T-cell (primary cell): ENCODE measurements around the gene TM6SF1. TPM values are rescaled to one million over a fixed set of nuclear protein-coding genes. Genes with fewer than 3 reads are reported as not detected.

Source experiments
- ATAC-seq, 4 experiments: fragments of 200-7000 bp in 3 of 4; fragments of 150-1000 bp in 1 of 4; cut with Tn5 transposase; replicated peaks in 1 of 4; 1 replicate in 3 of 4; 2 replicates in 1 of 4; pipeline ENCODE4 v1.10.0; 2021; ENCODE audit warnings: moderate library complexity in 3 of 4, mild to moderate bottlenecking in 2 of 4, moderate number of reproducible peaks in 1 of 4
- CTCF ChIA-PET, 2 donors: fragments of 300-600 bp; sonication (Branson Sonifier 250); formaldehyde crosslinking; loops; one replicate each; lab custom pipeline; 2022; ENCODE audit warnings: antibody characterized with exemption in 2 of 2; lab: Charles Lee
- POLR2A ChIA-PET, 2 donors: fragments of 300-600 bp; sonication (Branson Sonifier 250); formaldehyde crosslinking; loops; one replicate each; lab custom pipeline; 2022; ENCODE audit warnings: antibody characterized with exemption in 2 of 2; lab: Charles Lee
- DNase-seq, 35 experiments: peaks; one replicate each; pipeline versions ENCODE4 v3.0.0 to v3.0.0-alpha.2; 2013 to 2023
- H3K27ac ChIP-seq: one replicate; pipeline ENCODE4 v1.5.1; 2013; ENCODE audit warnings: low read length
- H3K27me3 ChIP-seq, 2 experiments: replicated peaks in 1 of 2; 1 replicate in 1 of 2; 2 replicates in 1 of 2; pipeline versions ENCODE4 v1.6.1 to v1.7.0; 2013; ENCODE audit warnings: low read length in 1 of 2, mixed read lengths in 1 of 2; ENCODE audit not compliant: control insufficient read depth in 2 of 2, insufficient read depth in 2 of 2; ENCODE audit errors: extremely low read depth in 1 of 2
- H3K36me3 ChIP-seq, 2 donors: 1 replicate in 1 of 2; 2 replicates in 1 of 2; pipeline versions ENCODE4 v1.6.1 to v1.7.0; 2013; ENCODE audit warnings: low read length in 1 of 2; ENCODE audit not compliant: control insufficient read depth in 2 of 2, insufficient read depth in 1 of 2; ENCODE audit errors: extremely low read depth in 1 of 2
- H3K4me1 ChIP-seq, 2 experiments: 1 replicate in 1 of 2; 2 replicates in 1 of 2; pipeline versions ENCODE4 v1.6.1 to v1.7.0; 2013; ENCODE audit warnings: low read length in 2 of 2, mixed read lengths in 1 of 2; ENCODE audit not compliant: insufficient read depth in 2 of 2, control insufficient read depth in 1 of 2; ENCODE audit errors: extremely low read depth in 1 of 2
- H3K4me3 ChIP-seq, 2 donors: 1 replicate in 1 of 2; 2 replicates in 1 of 2; pipeline versions ENCODE4 v1.5.1 to v1.7.0; 2013; ENCODE audit warnings: mild to moderate bottlenecking in 2 of 2, low read length in 1 of 2, moderate library complexity in 1 of 2; ENCODE audit not compliant: control insufficient read depth in 1 of 2; ENCODE audit errors: extremely low read depth in 1 of 2
- H3K9me3 ChIP-seq: 2 replicates; pipeline ENCODE4 v1.7.0; 2013
- H3K27ac Mint-ChIP-seq, 2 donors: one replicate each; pipeline ENCODE4 v1.8.0; 2020 to 2021; ENCODE audit warnings: mild to moderate bottlenecking in 2 of 2, mixed read lengths in 2 of 2
- H3K27me3 Mint-ChIP-seq, 2 donors: one replicate each; pipeline ENCODE4 v1.8.0; 2021 to 2022; ENCODE audit warnings: mixed read lengths in 2 of 2
- H3K36me3 Mint-ChIP-seq: one replicate; pipeline ENCODE4 v1.8.0; 2021; ENCODE audit warnings: mixed read lengths
- H3K4me1 Mint-ChIP-seq, 3 donors: one replicate each; pipeline ENCODE4 v1.8.0; 2020 to 2022; ENCODE audit warnings: mixed read lengths in 3 of 3, mild to moderate bottlenecking in 1 of 3
- H3K4me3 Mint-ChIP-seq, 3 donors: one replicate each; pipeline ENCODE4 v1.8.0; 2020 to 2022; ENCODE audit warnings: mild to moderate bottlenecking in 3 of 3, mixed read lengths in 3 of 3, moderate library complexity in 3 of 3
- H3K9me3 Mint-ChIP-seq, 3 donors: one replicate each; pipeline ENCODE4 v1.8.0; 2020 to 2022; ENCODE audit warnings: mixed read lengths in 3 of 3
- WGBS: methylation state at CpG from one replicate; pipeline ENCODE4 v1.1.5; 2013; ENCODE audit warnings: missing lambda C conversion rate; ENCODE audit not compliant: insufficient coverage; 5-methylcytosine and 5-hydroxymethylcytosine counted together
- total RNA-seq, 35 experiments: library from RNA in 6 of 35; stranded (reverse) in 6 of 35; fragments of 120-200 nt in 1 of 35; gene quantifications; one replicate each; pipeline versions ENCODE4 v1.2.1 to v1.2.4 and lab custom pipeline; 2013 to 2026

Gene TM6SF1
- total RNA-seq, 5 donors from 2014 or later (not counting 1 experiment from before 2014, with no cell fraction given) = 0.33 to 2.1 (median 0.84) TPM; not detected in 1

DNA sequence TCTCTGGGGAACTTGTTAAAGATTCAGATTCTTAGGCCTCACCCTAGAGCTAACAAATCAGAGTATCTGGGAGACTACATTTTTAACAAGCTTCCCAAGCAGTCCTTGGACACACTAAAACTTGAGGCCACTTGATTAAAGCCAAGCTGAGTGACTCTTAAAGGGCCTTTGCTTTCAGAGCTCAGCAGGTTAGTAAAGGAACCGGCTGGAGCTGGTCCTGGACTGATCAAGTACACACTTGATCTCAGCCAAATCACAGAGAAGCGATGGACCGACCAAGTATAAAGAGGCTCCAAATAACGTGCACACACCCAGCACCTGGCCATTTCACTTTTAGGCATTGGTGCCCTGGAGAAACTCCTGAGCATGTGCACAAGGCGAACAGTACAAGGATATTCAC lies 12.9 kb upstream of the TM6SF1 start:
- CTCF ChIA-PET = interaction anchor here in 1 of 2 donors (0.6 kb wide), 1 partner anchor 95 kb away, joined by 7 read pairs; no protein-coding TSS in a partner anchor
- peaks cover 5 to 15% of the 10 kb centered on the region in 2 donors for H3K27me3 Mint-ChIP-seq
- ATAC-seq (no peak), DNase-seq (no peak)
- no peaks in the 10 kb centered on the region for H3K27me3 ChIP-seq
- no peaks in the 10 kb centered on the region for H3K4me1 ChIP-seq
- 89% methylated on average over 3 of the region's 5 CpGs for WGBS
- no peak overlapping the region for H3K4me3 ChIP-seq
- H3K9me3 ChIP-seq = no peaks in the 10 kb centered on the region
- H3K4me3 Mint-ChIP-seq = no peak overlapping the region
- H3K36me3 ChIP-seq = no peaks in the 10 kb centered on the region
- no peak overlapping the region for H3K27ac ChIP-seq
- H3K9me3 Mint-ChIP-seq = peaks cover 4 to 6% (median 5%) of the 10 kb centered on the region in 3 donors
- peaks cover 0 to 6% (median 5%) of the 10 kb centered on the region in 3 donors for H3K4me1 Mint-ChIP-seq
- POLR2A ChIA-PET = no interaction called here
- peaks cover 4% of the 10 kb centered on the region for H3K36me3 Mint-ChIP-seq
- no peak overlapping the region for H3K27ac Mint-ChIP-seq

- Histone ChIP-seq H3K27me3 (peaks cover 0 to 1% of the 10 kb centered on the region in 2 experiments), H3K4me3 (no peak overlapping the region), H3K36me3 (no peaks in the 10 kb centered on the region), H3K9me3 (no peaks in the 10 kb centered on the region), H3K27ac (no peak overlapping the region), H3K4me1 (no peaks in the 10 kb centered on the region)
- ChIA-PET CTCF (interaction anchor here in 1 of 2 donors (0.6 kb wide), 1 partner anchor 494 kb away, joined by 4 read pairs; no protein-coding TSS in a partner anchor), POLR2A (no interaction called here)
- Mint-ChIP-seq H3K27me3 (peaks cover 16 to 21% of the 10 kb centered on the region in 2 donors), H3K4me3 (no peak overlapping the region), H3K9me3 (peaks cover 4 to 6% (median 5%) of the 10 kb centered on the region in 3 donors), H3K4me1 (no peaks in the 10 kb centered on the region), H3K27ac (no peak overlapping the region), H3K36me3 (peaks cover 4% of the 10 kb centered on the region)
- ATAC-seq = no peak
- no peak for DNase-seq
Measured at GRCh38 chr15:83098079-83098478, 9.4 kb upstream of the TM6SF1 start.

GRCh38 chr15:83099290-83099689 lies 8.2 kb upstream of the TM6SF1 start:
- no peaks in the 10 kb centered on the region for H3K4me1 ChIP-seq
- H3K27me3 Mint-ChIP-seq = peaks cover 24 to 28% of the 10 kb centered on the region in 2 donors
- 79% methylated on average over 2 of the region's 2 CpGs for WGBS

DNA sequence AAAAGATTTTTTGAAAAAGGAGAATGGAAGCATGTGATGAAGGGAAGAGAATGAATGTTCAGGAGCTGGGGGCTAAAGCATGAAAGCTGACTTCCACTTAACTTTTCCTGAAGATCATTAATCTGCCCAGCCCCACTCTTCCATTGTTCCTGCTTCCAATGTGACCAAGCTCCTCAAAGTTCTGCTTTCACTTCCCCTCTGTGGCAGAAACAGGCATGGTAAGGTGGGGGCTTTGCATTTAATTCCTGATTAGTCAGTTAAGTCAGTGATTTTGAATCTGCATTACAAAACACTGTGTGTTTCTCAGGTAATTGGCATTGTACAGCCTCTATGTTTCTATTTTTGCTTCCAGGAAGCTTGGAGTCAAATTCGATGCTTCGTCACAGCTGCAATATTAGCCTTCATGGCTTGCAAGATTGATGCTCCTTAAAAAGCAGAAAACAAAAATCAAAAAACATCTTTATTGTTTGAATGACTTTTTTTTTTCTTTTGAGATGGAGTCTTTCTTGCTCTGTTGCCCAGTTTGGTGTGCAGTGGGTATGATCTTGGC lies 7.3 kb upstream of the TM6SF1 start:
- no peaks in the 10 kb centered on the region for H3K4me1 ChIP-seq
- H3K36me3 Mint-ChIP-seq = peaks cover 4% of the 10 kb centered on the region
- no peaks in the 10 kb centered on the region for H3K36me3 ChIP-seq
- no peak for ATAC-seq
- no peaks in the 10 kb centered on the region for H3K4me1 Mint-ChIP-seq
- no peak overlapping the region for H3K4me3 ChIP-seq
- no peak overlapping the region for H3K4me3 Mint-ChIP-seq
- no peaks in the 10 kb centered on the region for H3K9me3 ChIP-seq
- DNase-seq = no peak
- ChIA-PET POLR2A (no interaction called here), CTCF (no interaction called here)
- H3K27ac Mint-ChIP-seq = no peak overlapping the region
- H3K27me3 Mint-ChIP-seq = peaks cover 30 to 34% of the 10 kb centered on the region in 2 donors
- WGBS = no CpG with 5 or more reads among the region's 2 CpGs
- peaks cover 4 to 6% (median 5%) of the 10 kb centered on the region in 3 donors for H3K9me3 Mint-ChIP-seq
- H3K27ac ChIP-seq = no peak overlapping the region
- peaks cover 0 to 12% of the 10 kb centered on the region in 2 experiments for H3K27me3 ChIP-seq

More at GRCh38 chr15:83099290-83099689, 8.2 kb upstream of the TM6SF1 start:
- Histone ChIP-seq H3K4me3 (no peak overlapping the region), H3K36me3 (no peaks in the 10 kb centered on the region), H3K27ac (no peak overlapping the region), H3K27me3 (peaks cover 0 to 7% of the 10 kb centered on the region in 2 experiments), H3K9me3 (no peaks in the 10 kb centered on the region)
- CTCF ChIA-PET = no interaction called here
- ATAC-seq (no peak), DNase-seq (no peak)
- H3K9me3 Mint-ChIP-seq = peaks cover 4 to 6% (median 5%) of the 10 kb centered on the region in 3 donors
- peaks cover 4% of the 10 kb centered on the region for H3K36me3 Mint-ChIP-seq
- no peak overlapping the region for H3K4me3 Mint-ChIP-seq
- H3K27ac Mint-ChIP-seq = no peak overlapping the region
- POLR2A ChIA-PET = no interaction called here
- no peaks in the 10 kb centered on the region for H3K4me1 Mint-ChIP-seq

GRCh38 chr15:83102346-83102745 lies 5.1 kb upstream of the TM6SF1 start:
- Histone ChIP-seq H3K27ac (no peak overlapping the region), H3K4me3 (no peak overlapping the region), H3K9me3 (no peaks in the 10 kb centered on the region), H3K36me3 (no peaks in the 10 kb centered on the region), H3K27me3 (peaks cover 0 to 27% of the 10 kb centered on the region in 2 experiments), H3K4me1 (peaks cover 0 to 3% of the 10 kb centered on the region in 2 experiments)
- H3K4me1 Mint-ChIP-seq = peaks cover 5 to 9% (median 5%) of the 10 kb centered on the region in 3 donors
- H3K9me3 Mint-ChIP-seq = peaks cover 4 to 6% (median 5%) of the 10 kb centered on the region in 3 donors
- ATAC-seq (no peak), DNase-seq (no peak)
- WGBS = 88% methylated on average over 2 of the region's 2 CpGs
- H3K4me3 Mint-ChIP-seq = no peak overlapping the region
- POLR2A ChIA-PET = no interaction called here
- no peak overlapping the region for H3K27ac Mint-ChIP-seq
- peaks cover 35 to 38% of the 10 kb centered on the region in 2 donors for H3K27me3 Mint-ChIP-seq
- H3K36me3 Mint-ChIP-seq = peaks cover 4% of the 10 kb centered on the region
- CTCF ChIA-PET = no interaction called here

- Histone ChIP-seq H3K36me3 (no peaks in the 10 kb centered on the region), H3K27me3 (peaks cover 0 to 40% of the 10 kb centered on the region in 2 experiments), H3K4me3 (no peak overlapping the region), H3K9me3 (no peaks in the 10 kb centered on the region), H3K27ac (no peak overlapping the region), H3K4me1 (peaks cover 0 to 14% of the 10 kb centered on the region in 2 experiments)
- no peak for ATAC-seq
- DNase-seq = no peak
- ChIA-PET CTCF (no interaction called here), POLR2A (no interaction called here)
- no peaks in the 10 kb centered on the region for H3K9me3 Mint-ChIP-seq
- peak overlapping the region in 1 of 2 donors; percentile 2 for H3K27ac Mint-ChIP-seq
- H3K36me3 Mint-ChIP-seq = no peaks in the 10 kb centered on the region
- 94% methylated on average over 4 of the region's 4 CpGs for WGBS
- H3K4me1 Mint-ChIP-seq = peaks cover 14 to 21% (median 18%) of the 10 kb centered on the region in 3 donors
- no peak overlapping the region for H3K4me3 Mint-ChIP-seq
- peaks cover 47 to 50% of the 10 kb centered on the region in 2 donors for H3K27me3 Mint-ChIP-seq
Measured at GRCh38 chr15:83104141-83104540, 3.3 kb upstream of the TM6SF1 start.
